NCI-H1694 (cell line): ENCODE measurements around the gene CNDP2.

Source experiments
- DNase-seq: peaks from one replicate; lab custom pipeline; 2025; lab: John Stamatoyannopoulos, UW

Gene CNDP2

GRCh38 chr18:74473976-74474640 is 22.1 kb upstream of the CNDP2 start:
- DNase-seq: no peak

- DNase-seq: peak; percentile 7
Measured at GRCh38 chr18:74476140-74476539, 20.0 kb upstream of the CNDP2 start.

- DNase-seq: no peak
Measured at GRCh38 chr18:74477771-74478170, 18.4 kb upstream of the CNDP2 start.

GRCh38 chr18:74478316-74478715 is 17.8 kb upstream of the CNDP2 start:
- DNase-seq: no peak

GRCh38 chr18:74478880-74479279 is 17.3 kb upstream of the CNDP2 start:
- no peak for DNase-seq

- no peak for DNase-seq
Measured at GRCh38 chr18:74479486-74480148, 16.5 kb upstream of the CNDP2 start.

GRCh38 chr18:74480149-74480651 is 16.0 kb upstream of the CNDP2 start:
- DNase-seq: no peak

GRCh38 chr18:74482697-74483096 is 13.5 kb upstream of the CNDP2 start:
- DNase-seq: no peak

GRCh38 chr18:74486119-74486849 is 9.9 kb upstream of the CNDP2 start:
- no peak for DNase-seq

- no peak for DNase-seq
Measured at GRCh38 chr18:74488354-74488753, 7.8 kb upstream of the CNDP2 start.

GRCh38 chr18:74488864-74489263 is 7.3 kb upstream of the CNDP2 start:
- DNase-seq: no peak

GRCh38 chr18:74489676-74490075 is 6.5 kb upstream of the CNDP2 start:
- DNase-seq: no peak

- DNase-seq: no peak
Measured at GRCh38 chr18:74492259-74492658, 3.9 kb upstream of the CNDP2 start.

- no peak for DNase-seq
Measured at GRCh38 chr18:74493689-74494088, 2.5 kb upstream of the CNDP2 start.

GRCh38 chr18:74494514-74494913 is 1.6 kb upstream of the CNDP2 start:
- DNase-seq: no peak

GRCh38 chr18:74496508-74497323 is 553 bp downstream of the CNDP2 start:
- DNase-seq: no peak

- DNase-seq: no peak
Measured at GRCh38 chr18:74497324-74497676, 1.1 kb downstream of the CNDP2 start.

- no peak for DNase-seq
Measured at GRCh38 chr18:74497778-74498177, 1.6 kb downstream of the CNDP2 start.

GRCh38 chr18:74498712-74499627 is 2.8 kb downstream of the CNDP2 start:
- DNase-seq: no peak

- DNase-seq: no peak
Measured at GRCh38 chr18:74499633-74500032, 3.5 kb downstream of the CNDP2 start.

- no peak for DNase-seq
Measured at GRCh38 chr18:74500372-74500771, 4.2 kb downstream of the CNDP2 start.
